T follicular helper cell (primary cell): ENCODE results near the gene CKMT1B.
"Not testable (repeated sequence)": the region's sequence is repeated elsewhere in the genome, so short reads cannot be mapped to it uniquely, and the experiment has no call there.

Source experiments
- DNase-seq: peaks from one replicate; pipeline ENCODE4 v3.0.0-alpha.2; 2020; ENCODE audit warnings: low read depth

The CKMT1B gene

DNA sequence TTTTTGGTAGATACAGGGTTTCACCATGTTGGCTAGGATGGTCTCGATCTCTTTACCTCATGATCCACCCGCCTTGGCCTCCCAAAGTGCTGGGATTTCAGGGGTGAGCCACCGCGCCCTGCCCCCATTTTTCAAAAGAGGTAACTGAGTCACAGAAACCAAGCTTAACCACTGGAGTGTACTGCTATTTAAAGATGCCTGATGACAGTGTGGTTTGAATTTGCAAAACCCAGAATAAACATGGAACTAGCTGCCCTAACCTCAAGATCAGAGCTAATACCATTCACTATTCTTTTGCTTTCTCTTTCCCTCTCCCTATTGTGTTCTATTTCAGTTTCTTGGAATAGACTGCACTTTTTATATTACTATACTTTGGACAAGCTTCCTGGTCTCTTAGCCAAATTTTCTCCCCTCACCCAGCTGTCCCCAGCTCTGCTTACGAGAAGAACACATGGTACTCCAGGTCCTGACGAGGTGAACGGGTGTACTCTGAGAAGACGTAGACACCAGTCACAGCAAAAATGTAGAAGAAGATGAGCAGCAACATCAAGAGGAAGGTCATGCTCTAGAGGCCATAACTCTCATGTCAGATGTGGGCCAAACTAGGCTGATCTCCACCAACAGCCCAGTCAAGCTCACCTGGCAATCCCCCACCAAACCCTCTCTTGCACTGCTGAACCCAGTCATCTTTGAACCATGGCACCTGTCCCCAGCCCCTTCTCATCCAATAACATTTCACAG is 44.8 kb downstream of the CKMT1B start:
- not testable (repeated sequence) for DNase-seq
